ENCODE measurements around the gene WAPL. TPM values are rescaled to one million over a fixed set of nuclear protein-coding genes. Genes with fewer than 3 reads are reported as not detected.
"Not testable (repeated sequence)": the region's sequence is repeated elsewhere in the genome, so short reads cannot be mapped to it uniquely, and the experiment has no call there.

The WAPL gene, protein sequence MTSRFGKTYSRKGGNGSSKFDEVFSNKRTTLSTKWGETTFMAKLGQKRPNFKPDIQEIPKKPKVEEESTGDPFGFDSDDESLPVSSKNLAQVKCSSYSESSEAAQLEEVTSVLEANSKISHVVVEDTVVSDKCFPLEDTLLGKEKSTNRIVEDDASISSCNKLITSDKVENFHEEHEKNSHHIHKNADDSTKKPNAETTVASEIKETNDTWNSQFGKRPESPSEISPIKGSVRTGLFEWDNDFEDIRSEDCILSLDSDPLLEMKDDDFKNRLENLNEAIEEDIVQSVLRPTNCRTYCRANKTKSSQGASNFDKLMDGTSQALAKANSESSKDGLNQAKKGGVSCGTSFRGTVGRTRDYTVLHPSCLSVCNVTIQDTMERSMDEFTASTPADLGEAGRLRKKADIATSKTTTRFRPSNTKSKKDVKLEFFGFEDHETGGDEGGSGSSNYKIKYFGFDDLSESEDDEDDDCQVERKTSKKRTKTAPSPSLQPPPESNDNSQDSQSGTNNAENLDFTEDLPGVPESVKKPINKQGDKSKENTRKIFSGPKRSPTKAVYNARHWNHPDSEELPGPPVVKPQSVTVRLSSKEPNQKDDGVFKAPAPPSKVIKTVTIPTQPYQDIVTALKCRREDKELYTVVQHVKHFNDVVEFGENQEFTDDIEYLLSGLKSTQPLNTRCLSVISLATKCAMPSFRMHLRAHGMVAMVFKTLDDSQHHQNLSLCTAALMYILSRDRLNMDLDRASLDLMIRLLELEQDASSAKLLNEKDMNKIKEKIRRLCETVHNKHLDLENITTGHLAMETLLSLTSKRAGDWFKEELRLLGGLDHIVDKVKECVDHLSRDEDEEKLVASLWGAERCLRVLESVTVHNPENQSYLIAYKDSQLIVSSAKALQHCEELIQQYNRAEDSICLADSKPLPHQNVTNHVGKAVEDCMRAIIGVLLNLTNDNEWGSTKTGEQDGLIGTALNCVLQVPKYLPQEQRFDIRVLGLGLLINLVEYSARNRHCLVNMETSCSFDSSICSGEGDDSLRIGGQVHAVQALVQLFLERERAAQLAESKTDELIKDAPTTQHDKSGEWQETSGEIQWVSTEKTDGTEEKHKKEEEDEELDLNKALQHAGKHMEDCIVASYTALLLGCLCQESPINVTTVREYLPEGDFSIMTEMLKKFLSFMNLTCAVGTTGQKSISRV (N-terminal part only)
- 10 to 100 TPM; 51.7 to 53.3 TPM for total RNA-seq

GRCh38 chr10:86521678-86522509 lies at the start of gene WAPL:
WAPL (minus strand) TSS chr10:86521792; CDS start chr10:86518069, 3,723 bp downstream.
- Mint-ChIP-seq H3K27ac (peak within 1 kb of the TSS; percentile 91), H3K36me3 (peaks cover 18% of the 10 kb centered on the region), H3K9me3 (no peaks in the 10 kb centered on the region), H3K4me1 (peaks cover 54% of the 10 kb centered on the region), H3K27me3 (no peaks in the 10 kb centered on the region), H3K4me3 (peak within 1 kb of the TSS; percentile 96)
- DNase-seq, result peak; percentile 97

- no peak for DNase-seq
- Mint-ChIP-seq H3K27ac (no peak overlapping the region), H3K36me3 (no peaks in the 10 kb centered on the region), H3K27me3 (no peaks in the 10 kb centered on the region), H3K4me1 (no peaks in the 10 kb centered on the region), H3K4me3 (no peak overlapping the region), H3K9me3 (no peaks in the 10 kb centered on the region)
Measured at GRCh38 chr10:86569335-86569734, 47.7 kb upstream of the WAPL start.

- H3K27me3 Mint-ChIP-seq, H3K4me1 Mint-ChIP-seq, H3K27ac Mint-ChIP-seq, H3K9me3 Mint-ChIP-seq, H3K4me3 Mint-ChIP-seq, H3K36me3 Mint-ChIP-seq, DNase-seq: not testable (repeated sequence)
Measured at GRCh38 chr10:86566518-86566917, 44.9 kb upstream of the WAPL start.

- not testable (repeated sequence) for H3K4me3 Mint-ChIP-seq, H3K27me3 Mint-ChIP-seq, H3K27ac Mint-ChIP-seq, H3K4me1 Mint-ChIP-seq, H3K9me3 Mint-ChIP-seq, DNase-seq, H3K36me3 Mint-ChIP-seq
Measured at GRCh38 chr10:86563338-86563737, 41.7 kb upstream of the WAPL start.

- not testable (repeated sequence) for H3K4me3 Mint-ChIP-seq, H3K36me3 Mint-ChIP-seq, H3K4me1 Mint-ChIP-seq, H3K9me3 Mint-ChIP-seq, DNase-seq, H3K27me3 Mint-ChIP-seq, H3K27ac Mint-ChIP-seq
Measured at GRCh38 chr10:86558695-86559094, 37.1 kb upstream of the WAPL start.

GRCh38 chr10:86556933-86557649 lies 35.5 kb upstream of the WAPL start:
- Mint-ChIP-seq H3K4me1 (no peaks in the 10 kb centered on the region), H3K9me3 (no peaks in the 10 kb centered on the region), H3K27ac (no peak overlapping the region), H3K36me3 (no peaks in the 10 kb centered on the region), H3K27me3 (no peaks in the 10 kb centered on the region), H3K4me3 (no peak overlapping the region)
- DNase-seq, result no peak

DNA sequence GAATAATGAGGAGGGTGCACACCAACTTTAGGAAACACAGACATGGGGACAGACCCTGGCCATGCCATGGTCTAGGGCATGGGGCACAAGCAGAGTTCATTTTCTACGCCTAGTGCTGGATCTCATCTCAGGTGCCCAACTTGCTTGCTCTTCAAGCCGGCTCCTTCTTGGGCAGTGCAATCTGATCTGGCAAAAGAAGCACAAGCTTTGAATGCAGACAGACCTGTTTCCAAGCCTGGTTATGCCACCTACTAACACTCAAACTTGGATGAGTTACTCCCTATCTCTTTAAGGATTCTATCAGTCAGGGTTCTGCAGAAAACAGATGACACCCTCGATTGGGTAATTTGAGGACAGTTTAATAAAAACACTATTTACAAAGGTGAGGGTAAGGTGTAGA lies 34.9 kb upstream of the WAPL start:
- H3K4me3 Mint-ChIP-seq, result no peak overlapping the region
- DNase-seq, result no peak
- H3K9me3 Mint-ChIP-seq, result no peaks in the 10 kb centered on the region
- no peak overlapping the region for H3K27ac Mint-ChIP-seq
- H3K36me3 Mint-ChIP-seq, result no peaks in the 10 kb centered on the region
- H3K4me1 Mint-ChIP-seq, result no peaks in the 10 kb centered on the region
- no peaks in the 10 kb centered on the region for H3K27me3 Mint-ChIP-seq

GRCh38 chr10:86553639-86554038 lies 32.0 kb upstream of the WAPL start:
- no peaks in the 10 kb centered on the region for H3K4me1 Mint-ChIP-seq

DNA sequence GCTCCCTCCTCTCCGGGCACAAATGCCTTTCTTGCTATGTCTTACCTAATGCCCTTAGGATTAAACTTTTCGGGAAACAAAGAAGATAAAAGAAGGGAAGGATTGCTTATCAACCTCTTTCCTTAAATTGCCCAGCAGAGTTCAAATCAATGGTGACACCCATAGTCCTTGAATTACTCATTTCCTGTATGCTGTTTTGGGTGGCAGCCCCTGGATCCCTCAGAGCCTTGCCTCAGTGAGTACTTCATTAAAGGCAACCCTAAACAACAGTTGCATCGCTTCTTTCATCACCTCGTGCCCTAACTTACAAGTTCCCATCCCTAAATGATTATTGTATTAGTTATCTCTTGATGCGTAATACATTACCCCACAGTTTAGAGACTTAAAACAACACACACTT lies 31.6 kb upstream of the WAPL start:
- H3K36me3 Mint-ChIP-seq, result no peaks in the 10 kb centered on the region
- peak overlapping the region; percentile 3 for H3K27ac Mint-ChIP-seq
- H3K4me1 Mint-ChIP-seq, result no peaks in the 10 kb centered on the region
- no peaks in the 10 kb centered on the region for H3K9me3 Mint-ChIP-seq
- no peak for DNase-seq
- H3K4me3 Mint-ChIP-seq, result no peak overlapping the region
- no peaks in the 10 kb centered on the region for H3K27me3 Mint-ChIP-seq

More at GRCh38 chr10:86553639-86554038, 32.0 kb upstream of the WAPL start:
- H3K36me3 Mint-ChIP-seq, result no peaks in the 10 kb centered on the region
- DNase-seq, result no peak
- H3K27ac Mint-ChIP-seq, result peak overlapping the region; percentile 3
- no peaks in the 10 kb centered on the region for H3K27me3 Mint-ChIP-seq
- no peak overlapping the region for H3K4me3 Mint-ChIP-seq
- no peaks in the 10 kb centered on the region for H3K9me3 Mint-ChIP-seq

GRCh38 chr10:86547296-86547695 lies 25.7 kb upstream of the WAPL start:
- Mint-ChIP-seq H3K27me3 (no peaks in the 10 kb centered on the region), H3K9me3 (peaks cover 3% of the 10 kb centered on the region), H3K4me3 (no peak overlapping the region), H3K36me3 (no peaks in the 10 kb centered on the region), H3K4me1 (no peaks in the 10 kb centered on the region), H3K27ac (no peak overlapping the region)
- no peak for DNase-seq

DNA sequence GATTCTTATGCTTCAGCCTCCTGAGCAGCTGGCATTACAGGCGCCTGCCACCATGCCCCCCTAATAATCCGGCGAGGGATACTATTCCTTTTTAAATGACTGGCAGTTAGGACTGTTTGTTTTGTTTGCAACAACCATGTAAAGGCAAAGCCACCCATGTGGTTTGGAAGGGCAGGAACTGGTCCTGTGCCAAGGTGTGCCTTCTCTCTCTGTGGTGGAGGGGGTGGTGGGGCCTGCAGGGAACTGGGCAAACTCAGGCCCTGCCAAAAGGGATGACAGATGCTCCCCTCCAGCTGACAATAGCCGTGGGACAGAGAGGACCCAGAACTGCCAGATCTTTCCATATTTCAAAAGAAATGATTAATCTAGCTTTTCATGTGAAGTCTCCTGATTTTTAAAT lies 23.5 kb upstream of the WAPL start:
- H3K4me3 Mint-ChIP-seq, result no peak overlapping the region
- DNase-seq, result no peak
- no peaks in the 10 kb centered on the region for H3K27me3 Mint-ChIP-seq

DNA sequence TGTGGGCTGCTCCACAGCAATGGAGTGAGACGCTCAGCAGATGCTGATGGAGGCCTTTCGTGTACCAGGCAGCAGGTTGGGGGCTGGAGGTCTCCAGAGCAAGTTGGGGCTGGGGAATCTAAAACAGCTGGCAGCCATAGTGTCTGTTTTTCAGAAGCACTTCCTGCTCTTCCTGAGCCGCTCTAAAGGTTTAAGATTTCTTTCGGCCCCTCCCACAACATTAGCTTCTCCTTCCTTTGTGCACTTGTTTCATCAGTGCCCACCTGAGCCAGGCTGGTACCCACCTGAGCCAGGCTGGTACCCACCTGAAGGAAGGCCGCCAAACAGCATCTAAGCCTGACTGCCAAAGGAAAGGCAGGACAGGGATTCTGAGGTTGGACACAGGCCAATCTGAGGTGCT lies 18.4 kb upstream of the WAPL start:
- H3K36me3 Mint-ChIP-seq, result peaks cover 4% of the 10 kb centered on the region
- H3K27ac Mint-ChIP-seq, result peak overlapping the region; percentile 72
- no peak overlapping the region for H3K4me3 Mint-ChIP-seq
- DNase-seq, result no peak
- H3K27me3 Mint-ChIP-seq, result no peaks in the 10 kb centered on the region
- H3K9me3 Mint-ChIP-seq, result peaks cover 4% of the 10 kb centered on the region
- peaks cover 26% of the 10 kb centered on the region for H3K4me1 Mint-ChIP-seq

More for the DNA sequence above, 23.5 kb upstream of the WAPL start:
- H3K4me1 Mint-ChIP-seq, result peaks cover under 1% of the 10 kb centered on the region
- peaks cover 3% of the 10 kb centered on the region for H3K9me3 Mint-ChIP-seq
- H3K27ac Mint-ChIP-seq, result no peak overlapping the region
- H3K36me3 Mint-ChIP-seq, result no peaks in the 10 kb centered on the region

- Mint-ChIP-seq H3K4me1 (peaks cover 26% of the 10 kb centered on the region), H3K36me3 (peaks cover 4% of the 10 kb centered on the region), H3K27ac (peak overlapping the region; percentile 70), H3K4me3 (no peak overlapping the region), H3K9me3 (peaks cover 4% of the 10 kb centered on the region), H3K27me3 (no peaks in the 10 kb centered on the region)
- no peak for DNase-seq
Measured at GRCh38 chr10:86538547-86538946, 17.0 kb upstream of the WAPL start.

DNA sequence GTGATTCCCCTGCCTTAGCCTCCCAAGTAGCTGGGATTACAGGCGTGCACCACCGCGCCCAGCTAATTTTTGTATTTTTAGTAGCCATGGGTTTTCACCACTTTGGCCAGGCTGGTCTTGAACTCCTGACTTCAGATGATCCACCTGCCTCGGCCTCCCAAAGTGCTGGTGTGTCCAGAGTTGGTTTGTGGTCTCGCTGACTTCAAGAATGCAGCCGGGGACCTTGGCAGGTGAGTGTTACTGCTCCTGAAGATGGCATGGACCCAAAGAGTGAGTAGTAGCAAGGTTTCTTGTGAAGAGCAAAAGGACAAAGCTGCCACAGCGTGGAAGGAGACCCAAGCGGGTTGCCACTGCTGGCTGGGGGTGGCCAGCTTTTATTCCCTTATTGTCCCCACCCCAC lies 16.4 kb upstream of the WAPL start:
- H3K9me3 Mint-ChIP-seq, H3K4me3 Mint-ChIP-seq, DNase-seq, H3K36me3 Mint-ChIP-seq, H3K27me3 Mint-ChIP-seq, H3K27ac Mint-ChIP-seq: not testable (repeated sequence)
- peaks cover 26% of the 10 kb centered on the region for H3K4me1 Mint-ChIP-seq

Measured in activated naive CD8-positive, alpha-beta T cell treated with anti-CD3 and anti-CD28 coated beads for 36 hours (primary cell).